Measurements from ENCODE around the gene DNAJB2.

Gene DNAJB2

GRCh38 chr2:219299372-219299760, 20.2 kb downstream of the DNAJB2 start:
- peak overlapping the region; percentile 60; the same call in 1 of the 2 replicates for H3K4me2 ChIP-seq (ENCODE audit: low read length)
- H3K4me3 ChIP-seq (ENCODE audit: low read length), result peak overlapping the region; percentile 60; the same call in 1 of the 2 replicates
- no peak overlapping the region for H3K27ac ChIP-seq (ENCODE audit: low read length)
- H2AFZ ChIP-seq (ENCODE audit: low read depth, low read length), result no peak overlapping the region
- H3K79me2 ChIP-seq (ENCODE audit: low read length), result no peaks in the 10 kb centered on the region
- peaks cover 56% of the 10 kb centered on the region for H3K27me3 ChIP-seq (ENCODE audit: low read depth, low read length)
- no peak overlapping the region for H3K9ac ChIP-seq (ENCODE audit: low read length)
- H4K20me1 ChIP-seq (ENCODE audit: insufficient read depth, low read length), result no peaks in the 10 kb centered on the region
- no peak for TF ChIP-seq EZH2phosphoT487 (IDR thresholded peaks at IDR 0.05; ENCODE audit: low read depth)
- TF ChIP-seq, protein P1, sequence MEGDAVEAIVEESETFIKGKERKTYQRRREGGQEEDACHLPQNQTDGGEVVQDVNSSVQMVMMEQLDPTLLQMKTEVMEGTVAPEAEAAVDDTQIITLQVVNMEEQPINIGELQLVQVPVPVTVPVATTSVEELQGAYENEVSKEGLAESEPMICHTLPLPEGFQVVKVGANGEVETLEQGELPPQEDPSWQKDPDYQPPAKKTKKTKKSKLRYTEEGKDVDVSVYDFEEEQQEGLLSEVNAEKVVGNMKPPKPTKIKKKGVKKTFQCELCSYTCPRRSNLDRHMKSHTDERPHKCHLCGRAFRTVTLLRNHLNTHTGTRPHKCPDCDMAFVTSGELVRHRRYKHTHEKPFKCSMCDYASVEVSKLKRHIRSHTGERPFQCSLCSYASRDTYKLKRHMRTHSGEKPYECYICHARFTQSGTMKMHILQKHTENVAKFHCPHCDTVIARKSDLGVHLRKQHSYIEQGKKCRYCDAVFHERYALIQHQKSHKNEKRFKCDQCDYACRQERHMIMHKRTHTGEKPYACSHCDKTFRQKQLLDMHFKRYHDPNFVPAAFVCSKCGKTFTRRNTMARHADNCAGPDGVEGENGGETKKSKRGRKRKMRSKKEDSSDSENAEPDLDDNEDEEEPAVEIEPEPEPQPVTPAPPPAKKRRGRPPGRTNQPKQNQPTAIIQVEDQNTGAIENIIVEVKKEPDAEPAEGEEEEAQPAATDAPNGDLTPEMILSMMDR (IDR thresholded peaks at IDR 0.05; ENCODE audit: low read depth, low read length), result no peak
- no peaks in the 10 kb centered on the region for H3K9me3 ChIP-seq (ENCODE audit: insufficient read depth, low read length)
- no peaks in the 10 kb centered on the region for H3K36me3 ChIP-seq (replicated peaks; ENCODE audit: low read depth, low read length)
- H3K4me1 ChIP-seq (ENCODE audit: low read length), result peaks cover 10% of the 10 kb centered on the region

DNA sequence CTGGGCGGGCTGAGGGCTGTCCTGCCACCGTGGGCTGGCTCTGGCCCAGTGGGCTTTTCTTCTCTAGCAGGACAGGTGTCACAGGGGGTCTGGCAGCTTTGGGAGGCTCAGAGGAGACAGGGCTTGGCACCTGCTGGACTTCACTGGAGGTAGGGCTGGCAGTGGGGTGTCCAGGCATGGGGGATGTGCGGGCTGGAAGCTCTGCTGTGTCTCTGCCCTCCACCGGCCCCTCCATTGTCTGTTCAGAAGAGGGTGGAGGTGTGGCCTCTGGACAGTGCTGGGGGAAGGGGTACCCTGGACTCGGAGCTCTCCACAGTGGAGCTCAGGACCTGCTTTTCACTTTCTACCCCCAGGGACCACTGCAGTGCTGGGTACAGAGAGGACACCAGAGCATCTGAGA, 20.9 kb downstream of the DNAJB2 start:
- no peak overlapping the region for H3K4me3 ChIP-seq (ENCODE audit: low read length)
- no peak overlapping the region for H3K27ac ChIP-seq (ENCODE audit: low read length)
- TF ChIP-seq, protein P1 (IDR thresholded peaks at IDR 0.05; ENCODE audit: low read depth, low read length), result no peak
- no peak for TF ChIP-seq EZH2phosphoT487 (IDR thresholded peaks at IDR 0.05; ENCODE audit: low read depth)
- no peak overlapping the region for H3K4me2 ChIP-seq (ENCODE audit: low read length)
- H2AFZ ChIP-seq (ENCODE audit: low read depth, low read length), result no peak overlapping the region
- H3K79me2 ChIP-seq (ENCODE audit: low read length), result no peaks in the 10 kb centered on the region
- peaks cover 62% of the 10 kb centered on the region for H3K27me3 ChIP-seq (ENCODE audit: low read depth, low read length)
- H3K9me3 ChIP-seq (ENCODE audit: insufficient read depth, low read length), result no peaks in the 10 kb centered on the region
- H3K9ac ChIP-seq (ENCODE audit: low read length), result no peak overlapping the region
- H3K36me3 ChIP-seq (replicated peaks; ENCODE audit: low read depth, low read length), result no peaks in the 10 kb centered on the region
- peaks cover 10% of the 10 kb centered on the region for H3K4me1 ChIP-seq (ENCODE audit: low read length)
- no peaks in the 10 kb centered on the region for H4K20me1 ChIP-seq (ENCODE audit: insufficient read depth, low read length)

GRCh38 chr2:219302412-219302968, 23.3 kb downstream of the DNAJB2 start:
- H2AFZ ChIP-seq (ENCODE audit: low read depth, low read length), result no peak overlapping the region
- no peaks in the 10 kb centered on the region for H3K79me2 ChIP-seq (ENCODE audit: low read length)
- no peak overlapping the region for H3K27ac ChIP-seq (ENCODE audit: low read length)
- H4K20me1 ChIP-seq (ENCODE audit: insufficient read depth, low read length), result no peaks in the 10 kb centered on the region
- H3K4me2 ChIP-seq (ENCODE audit: low read length), result no peak overlapping the region
- peaks cover 5% of the 10 kb centered on the region for H3K4me1 ChIP-seq (ENCODE audit: low read length)
- H3K36me3 ChIP-seq (replicated peaks; ENCODE audit: low read depth, low read length), result no peaks in the 10 kb centered on the region
- H3K4me3 ChIP-seq (ENCODE audit: low read length), result no peak overlapping the region
- H3K9me3 ChIP-seq (ENCODE audit: insufficient read depth, low read length), result no peaks in the 10 kb centered on the region
- no peak for TF ChIP-seq EZH2phosphoT487 (IDR thresholded peaks at IDR 0.05; ENCODE audit: low read depth)
- TF ChIP-seq, protein P1 (IDR thresholded peaks at IDR 0.05; ENCODE audit: low read depth, low read length), result no peak
- H3K27me3 ChIP-seq (ENCODE audit: low read depth, low read length), result peaks cover 74% of the 10 kb centered on the region
- H3K9ac ChIP-seq (ENCODE audit: low read length), result no peak overlapping the region

DNA sequence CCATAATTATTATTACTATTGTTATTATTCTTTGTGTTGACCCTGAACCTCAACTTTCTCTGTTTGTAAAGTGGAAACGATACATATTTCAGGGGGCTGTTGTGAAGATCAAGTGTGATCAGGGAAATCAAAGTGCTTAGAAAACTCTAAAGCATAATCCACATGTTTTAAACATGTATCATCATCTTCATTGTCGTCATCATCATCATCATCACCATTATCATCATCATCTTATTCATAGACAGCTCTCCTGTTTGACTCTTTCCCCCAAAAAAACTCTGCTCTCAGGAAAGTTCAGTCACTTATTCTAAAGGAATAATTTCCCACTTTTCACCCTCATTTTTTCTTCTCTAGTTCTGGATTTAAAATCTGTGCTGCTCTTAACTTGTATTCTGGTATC, 25.1 kb downstream of the DNAJB2 start:
- H3K4me2 ChIP-seq (ENCODE audit: low read length), result no peak overlapping the region
- no peaks in the 10 kb centered on the region for H3K9me3 ChIP-seq (ENCODE audit: insufficient read depth, low read length)
- no peaks in the 10 kb centered on the region for H3K36me3 ChIP-seq (replicated peaks; ENCODE audit: low read depth, low read length)
- H4K20me1 ChIP-seq (ENCODE audit: insufficient read depth, low read length), result no peaks in the 10 kb centered on the region
- H3K79me2 ChIP-seq (ENCODE audit: low read length), result no peaks in the 10 kb centered on the region
- no peak overlapping the region for H2AFZ ChIP-seq (ENCODE audit: low read depth, low read length)
- no peak overlapping the region for H3K27ac ChIP-seq (ENCODE audit: low read length)
- no peak overlapping the region for H3K4me3 ChIP-seq (ENCODE audit: low read length)
- H3K4me1 ChIP-seq (ENCODE audit: low read length), result no peaks in the 10 kb centered on the region; the same call in 1 of the 2 replicates
- no peak overlapping the region for H3K9ac ChIP-seq (ENCODE audit: low read length)
- peaks cover 79% of the 10 kb centered on the region for H3K27me3 ChIP-seq (ENCODE audit: low read depth, low read length)
- no peak for TF ChIP-seq EZH2phosphoT487 (IDR thresholded peaks at IDR 0.05; ENCODE audit: low read depth)
- TF ChIP-seq, protein P1 (IDR thresholded peaks at IDR 0.05; ENCODE audit: low read depth, low read length), result no peak

Measured in OCI-LY3 (cell line).